Hepatocyte (in vitro differentiated cells): ENCODE measurements around the gene SERPINA5. TPM values are rescaled to one million over a fixed set of nuclear protein-coding genes. Genes with fewer than 3 reads are reported as not detected.

Experiments
- DNase-seq: peaks from one replicate; pipeline ENCODE4 v3.0.0-alpha.2; 2016; ENCODE audit warnings: low spot score
- H2AFZ ChIP-seq: fragments of 200-600 bp; sonication (generic); 2 replicates; pipeline ENCODE4 v1.6.0; 2016; ENCODE audit warnings: antibody characterized with exemption, mild to moderate bottlenecking
- H3K27ac ChIP-seq: fragments of 200-600 bp; sonication (generic); 2 replicates; pipeline ENCODE4 v1.5.1; 2016; ENCODE audit warnings: mild to moderate bottlenecking
- H3K27me3 ChIP-seq: fragments of 200-600 bp; sonication (generic); 2 replicates; pipeline ENCODE4 v1.6.1; 2016
- H3K36me3 ChIP-seq: fragments of 200-600 bp; sonication (generic); replicated peaks from 2 replicates; pipeline ENCODE4 v1.5.1; 2016; ENCODE audit warnings: low read depth; ENCODE audit not compliant: insufficient read depth
- H3K4me1 ChIP-seq: fragments of 200-600 bp; sonication (generic); 2 replicates; pipeline ENCODE4 v1.5.1; 2016; ENCODE audit warnings: mild to moderate bottlenecking, moderate library complexity; ENCODE audit not compliant: insufficient read depth
- H3K4me2 ChIP-seq: fragments of 200-600 bp; sonication (generic); 2 replicates; pipeline ENCODE4 v1.6.0; 2016
- H3K4me3 ChIP-seq: fragments of 200-600 bp; sonication (generic); 2 replicates; pipeline ENCODE4 v1.5.1; 2016; ENCODE audit warnings: mild to moderate bottlenecking
- H3K79me2 ChIP-seq: fragments of 200-600 bp; sonication (generic); 2 replicates; pipeline ENCODE4 v1.6.0; 2017; ENCODE audit warnings: mild to moderate bottlenecking
- H3K9me2 ChIP-seq: fragments of 200-600 bp; sonication (generic); replicated peaks from 2 replicates; pipeline ENCODE4 v1.6.0; 2017; ENCODE audit warnings: mild to moderate bottlenecking; ENCODE audit not compliant: insufficient read depth
- H3K9me3 ChIP-seq: fragments of 200-600 bp; sonication (generic); 2 replicates; pipeline ENCODE4 v1.5.1; 2016; ENCODE audit warnings: low read depth, mild to moderate bottlenecking
- H4K20me1 ChIP-seq: fragments of 200-600 bp; sonication (generic); 2 replicates; pipeline ENCODE4 v1.6.0; 2016; ENCODE audit warnings: mild to moderate bottlenecking; ENCODE audit not compliant: insufficient read depth, poor library complexity, severe bottlenecking
- CTCF ChIP-seq: fragments of 200-600 bp; sonication (generic); IDR thresholded peaks from 2 replicates; pipeline ENCODE4 v1.5.1; 2016; ENCODE audit warnings: antibody characterized with exemption, mild to moderate bottlenecking; ENCODE audit not compliant: poor library complexity
- EZH2 ChIP-seq: fragments of 200-600 bp; sonication (generic); IDR thresholded peaks from 2 replicates; pipeline ENCODE4 v1.6.1; 2016; ENCODE audit warnings: antibody characterized with exemption, mild to moderate bottlenecking, borderline replicate concordance
- EZH2phosphoT487 ChIP-seq: fragments of 200-600 bp; sonication (generic); IDR thresholded peaks from one replicate; pipeline ENCODE4 v1.6.1; 2018; ENCODE audit warnings: antibody characterized with exemption, mild to moderate bottlenecking, low read depth, moderate library complexity; ENCODE audit not compliant: unreplicated experiment, severe bottlenecking
- WGBS: methylation state at CpG from one replicate; pipeline ENCODE4 v1.1.6; 2016; ENCODE audit warnings: low lambda C conversion rate; ENCODE audit errors: missing lambda C conversion rate; 5-methylcytosine and 5-hydroxymethylcytosine counted together
- polyA plus RNA-seq: library from polyadenylated mRNA; unstranded; fragments of >200 nt; fragmentation: Nextera tagmentation; extraction: Ambion mirVana; gene quantifications from 2 replicates; pipeline ENCODE4 v1.2.1, GENCODE V29; 2016
- total RNA-seq: library from RNA; depleted of rRNA; stranded (reverse); fragments of >200 nt; gene quantifications from 2 replicates; pipeline ENCODE4 v1.2.3, GENCODE V29; 2014

Gene SERPINA5
- total and polyA plus RNA-seq, 2 experiments from 2014 or later, result 88.8 to 98.7 TPM

GRCh38 chr14:94568186-94568585 lies 13.0 kb upstream of the SERPINA5 start:
- no peak overlapping the region for H3K27ac ChIP-seq
- no peaks in the 10 kb centered on the region for H3K9me3 ChIP-seq
- H3K4me3 ChIP-seq, result no peak overlapping the region
- H3K79me2 ChIP-seq, result no peaks in the 10 kb centered on the region
- TF ChIP-seq EZH2phosphoT487, result no peak
- no peak for TF ChIP-seq CTCF
- TF ChIP-seq EZH2, result no peak
- WGBS, result 92% methylated on average over 9 of the region's 9 CpGs
- H2AFZ ChIP-seq, result no peak overlapping the region
- no peak for DNase-seq
- no peaks in the 10 kb centered on the region for H4K20me1 ChIP-seq
- H3K27me3 ChIP-seq, result no peaks in the 10 kb centered on the region
- H3K4me1 ChIP-seq, result no peaks in the 10 kb centered on the region
- H3K4me2 ChIP-seq, result no peak overlapping the region
- no peaks in the 10 kb centered on the region for H3K9me2 ChIP-seq
- H3K36me3 ChIP-seq, result no peaks in the 10 kb centered on the region

GRCh38 chr14:94569381-94570001 lies 11.7 kb upstream of the SERPINA5 start:
- no peak overlapping the region for H3K27ac ChIP-seq
- DNase-seq, result no peak
- no peaks in the 10 kb centered on the region for H4K20me1 ChIP-seq
- H3K79me2 ChIP-seq, result no peaks in the 10 kb centered on the region
- H3K36me3 ChIP-seq, result no peaks in the 10 kb centered on the region
- no peak overlapping the region for H3K4me3 ChIP-seq
- no peaks in the 10 kb centered on the region for H3K27me3 ChIP-seq
- no peak overlapping the region for H3K4me2 ChIP-seq
- H3K4me1 ChIP-seq, result no peaks in the 10 kb centered on the region
- no peak overlapping the region for H2AFZ ChIP-seq
- H3K9me2 ChIP-seq, result no peaks in the 10 kb centered on the region
- no peaks in the 10 kb centered on the region for H3K9me3 ChIP-seq
- TF ChIP-seq EZH2phosphoT487 (no peak), CTCF (no peak), EZH2 (no peak)
- 90% methylated on average over 20 of the region's 20 CpGs for WGBS

- Histone ChIP-seq H3K27me3 (no peaks in the 10 kb centered on the region), H3K27ac (no peak overlapping the region), H3K4me3 (no peak overlapping the region), H4K20me1 (no peaks in the 10 kb centered on the region), H3K9me3 (no peaks in the 10 kb centered on the region), H2AFZ (no peak overlapping the region), H3K9me2 (no peaks in the 10 kb centered on the region), H3K4me1 (no peaks in the 10 kb centered on the region), H3K79me2 (no peaks in the 10 kb centered on the region), H3K4me2 (no peak overlapping the region), H3K36me3 (no peaks in the 10 kb centered on the region)
- no peak for DNase-seq
- WGBS, result 90% methylated on average over 6 of the region's 6 CpGs
- TF ChIP-seq CTCF, result no peak
- TF ChIP-seq EZH2, result no peak
- no peak for TF ChIP-seq EZH2phosphoT487
Measured at GRCh38 chr14:94570002-94570400, 11.2 kb upstream of the SERPINA5 start.

GRCh38 chr14:94570440-94570839 lies 10.8 kb upstream of the SERPINA5 start:
- Histone ChIP-seq H3K79me2 (no peaks in the 10 kb centered on the region), H3K4me2 (no peak overlapping the region), H4K20me1 (no peaks in the 10 kb centered on the region), H3K4me3 (no peak overlapping the region), H3K27ac (no peak overlapping the region), H3K4me1 (no peaks in the 10 kb centered on the region), H3K27me3 (no peaks in the 10 kb centered on the region), H2AFZ (no peak overlapping the region), H3K9me2 (no peaks in the 10 kb centered on the region), H3K9me3 (no peaks in the 10 kb centered on the region), H3K36me3 (no peaks in the 10 kb centered on the region)
- TF ChIP-seq CTCF (no peak), EZH2phosphoT487 (no peak), EZH2 (no peak)
- WGBS, result 84% methylated on average over 9 of the region's 9 CpGs
- DNase-seq, result no peak
